D341Med (cell line): Measurements from ENCODE around the gene UBE2F.
A peak's percentile ranks its signal among the peaks of the same experiment; 100 is the strongest.
"Not testable (repeated sequence)": the region's sequence is repeated elsewhere in the genome, so short reads cannot be mapped to it uniquely, and the experiment has no call there.

Source experiments
- DNase-seq: peaks from one replicate; pipeline ENCODE4 v3.0.0; 2012; ENCODE audit warnings: low spot score

Gene UBE2F

DNA sequence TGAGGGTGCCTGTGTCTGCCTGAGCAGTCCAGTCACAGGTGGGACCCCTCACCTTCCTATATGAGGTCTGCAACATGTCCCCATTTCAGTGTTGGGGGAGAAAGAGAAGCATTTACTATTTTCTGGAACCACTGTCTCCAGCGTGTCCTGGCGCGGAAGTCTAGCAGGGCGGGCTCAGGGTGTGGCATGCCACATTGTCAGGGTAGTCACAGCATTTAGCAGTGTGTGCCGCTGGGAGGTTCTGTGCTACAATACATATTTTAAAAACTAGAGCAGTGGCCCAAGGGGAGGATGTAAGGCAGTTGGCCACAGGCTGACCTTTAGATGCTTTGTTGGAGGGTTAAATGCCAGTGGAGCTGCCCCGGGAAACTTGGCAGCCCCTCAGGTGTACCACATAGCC is 12.5 kb downstream of the UBE2F start:
- no peak for DNase-seq

DNA sequence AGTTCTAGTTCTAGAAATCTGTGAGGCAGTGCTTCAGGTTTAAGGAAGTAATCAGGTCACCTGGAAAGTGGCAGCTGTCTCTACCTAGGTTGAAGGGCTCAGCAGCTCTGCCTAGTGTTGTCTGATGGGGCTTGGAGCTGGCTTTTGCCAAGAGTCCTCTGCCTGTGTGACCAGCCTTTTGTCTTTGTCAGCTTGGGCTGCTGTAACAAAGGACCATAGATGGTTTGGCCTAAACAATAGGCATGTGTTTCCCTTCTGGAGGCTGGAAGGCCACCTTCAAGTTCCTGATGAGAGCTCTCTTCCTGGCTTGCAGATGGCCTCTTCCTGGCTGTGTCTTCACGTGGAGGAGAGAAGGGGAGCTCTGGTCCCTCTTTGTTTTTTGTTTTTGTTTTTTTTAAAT is 13.3 kb downstream of the UBE2F start:
- DNase-seq, result no peak

DNA sequence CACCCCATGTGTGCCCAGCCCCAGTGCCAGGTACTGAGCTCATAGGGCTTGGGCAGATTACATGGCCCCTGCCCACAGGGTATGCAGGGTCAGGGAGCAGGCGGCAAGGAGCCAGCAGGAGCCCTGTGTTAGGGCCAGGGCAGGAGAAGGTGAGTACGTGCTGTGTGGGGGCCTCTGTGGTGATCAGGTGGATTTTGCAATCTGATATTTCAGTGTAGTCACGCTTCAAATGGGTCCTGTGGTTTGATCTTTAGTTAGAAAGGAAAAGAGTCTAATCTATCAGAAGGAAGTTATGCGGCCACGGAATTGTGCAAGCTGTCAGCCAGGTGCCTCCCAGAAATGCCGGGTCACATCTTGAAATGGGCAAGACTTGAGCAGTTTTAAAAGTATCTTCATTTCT is 13.9 kb downstream of the UBE2F start:
- no peak for DNase-seq

DNA sequence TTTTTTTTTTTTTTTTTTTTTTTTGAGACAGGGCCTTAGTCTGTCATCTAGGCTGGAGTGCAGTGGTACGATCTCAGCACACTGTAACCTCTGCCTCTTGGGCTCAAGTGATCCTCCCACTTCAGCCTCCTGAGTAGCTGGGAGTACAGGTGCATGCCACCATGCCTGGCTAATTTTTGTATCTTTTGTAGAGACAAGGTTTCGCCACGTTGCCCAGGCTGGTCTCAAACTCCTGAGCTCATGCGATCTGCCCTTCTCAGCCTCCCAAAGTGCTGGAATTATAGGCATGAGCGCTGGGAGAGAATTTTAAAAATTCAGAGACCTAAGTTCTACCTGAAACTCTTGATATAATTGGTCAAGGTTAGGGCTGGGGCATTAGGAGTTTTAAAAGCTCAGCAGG is 14.8 kb downstream of the UBE2F start:
- not testable (repeated sequence) for DNase-seq

DNA sequence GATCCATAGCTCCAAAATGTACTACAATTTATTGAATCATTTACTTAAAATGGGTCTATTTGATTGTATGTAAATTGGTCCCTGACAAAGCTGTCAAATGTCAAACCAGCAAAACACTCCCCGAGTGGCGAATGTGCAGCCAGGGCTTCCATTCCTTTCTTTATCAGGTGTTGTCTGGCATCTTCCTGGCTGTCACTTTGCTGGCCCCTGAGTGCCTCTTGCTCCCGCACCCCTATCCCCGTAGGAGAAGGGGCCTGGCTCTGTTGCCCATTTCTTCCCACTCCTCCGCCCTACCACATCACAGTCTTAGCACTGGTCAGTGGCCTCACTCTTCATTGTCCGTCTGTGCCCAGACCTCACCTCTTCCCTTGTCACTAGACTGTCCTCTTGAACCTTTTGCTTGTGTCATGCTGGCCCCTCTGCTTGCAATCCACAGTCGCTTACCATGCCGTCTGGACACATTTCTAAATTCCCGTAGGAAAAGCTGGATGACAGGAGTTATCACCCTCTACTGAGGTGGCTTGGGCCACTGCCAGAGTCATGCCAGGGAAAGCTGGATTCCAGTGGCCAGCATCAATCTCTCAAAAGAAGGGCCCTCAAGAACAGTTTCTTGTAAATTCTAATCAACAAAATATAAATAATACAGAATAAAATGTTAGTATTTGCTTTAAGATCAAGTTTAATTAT is 15.4 kb downstream of the UBE2F start:
- DNase-seq, result no peak

DNA sequence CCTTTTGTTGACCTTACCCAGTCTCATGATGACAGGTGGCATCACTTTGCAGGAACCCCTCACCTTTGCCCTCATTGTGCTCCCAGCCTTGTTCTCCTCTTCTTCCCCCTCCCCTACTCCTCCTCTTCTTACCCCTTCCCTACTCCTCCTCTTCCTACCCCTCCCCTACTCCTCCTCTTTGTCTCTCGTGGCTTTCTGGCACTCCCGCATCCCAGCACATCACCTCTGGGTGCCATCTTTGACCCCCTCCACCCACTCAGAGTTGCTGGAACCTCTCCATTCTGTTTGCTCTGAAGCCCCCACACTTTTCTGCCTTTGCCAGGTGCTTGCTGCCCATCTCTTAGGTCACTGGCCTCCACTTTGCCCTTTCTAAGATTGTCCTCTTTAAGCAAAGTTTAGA is 17.1 kb downstream of the UBE2F start:
- DNase-seq, result no peak

DNA sequence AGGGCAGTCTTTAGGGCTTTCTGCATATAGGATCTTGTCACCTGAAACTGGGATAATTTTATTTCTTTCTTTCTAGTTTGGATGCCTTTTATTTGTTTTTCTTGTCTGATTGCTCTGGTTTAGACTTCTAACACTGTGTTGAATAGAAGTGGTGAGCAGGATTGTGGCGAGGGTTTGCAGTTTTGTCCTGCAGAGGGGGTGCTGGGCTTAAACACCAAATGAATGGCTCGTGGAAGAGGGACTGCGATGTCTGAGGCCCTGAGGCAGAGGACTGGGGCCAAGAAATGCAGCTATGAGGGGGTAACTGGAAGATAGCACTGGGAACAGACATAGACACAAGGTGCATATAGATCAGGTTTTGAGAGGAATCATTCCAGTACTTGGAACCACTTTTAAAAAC is 20.5 kb downstream of the UBE2F start:
- no peak for DNase-seq

DNA sequence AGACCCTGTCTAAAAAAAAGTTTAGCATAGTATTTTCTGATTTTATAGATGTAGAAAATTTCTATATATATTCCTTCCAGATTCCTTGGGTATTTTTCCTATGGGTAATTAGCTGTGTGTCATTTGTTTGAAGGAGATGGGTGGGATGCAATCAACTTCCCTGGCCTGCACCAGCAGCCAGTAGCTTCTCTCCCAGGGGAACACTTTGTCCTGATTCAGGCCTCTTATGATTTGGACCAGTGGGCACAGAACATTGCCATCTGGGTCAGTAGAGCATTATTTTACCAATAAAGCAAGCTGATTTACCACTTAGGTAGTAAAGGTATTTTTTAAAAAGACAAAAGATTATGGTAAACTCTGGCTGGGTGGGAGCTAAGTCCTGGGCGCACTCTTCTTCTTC is 26.9 kb downstream of the UBE2F start:
- no peak for DNase-seq

DNA sequence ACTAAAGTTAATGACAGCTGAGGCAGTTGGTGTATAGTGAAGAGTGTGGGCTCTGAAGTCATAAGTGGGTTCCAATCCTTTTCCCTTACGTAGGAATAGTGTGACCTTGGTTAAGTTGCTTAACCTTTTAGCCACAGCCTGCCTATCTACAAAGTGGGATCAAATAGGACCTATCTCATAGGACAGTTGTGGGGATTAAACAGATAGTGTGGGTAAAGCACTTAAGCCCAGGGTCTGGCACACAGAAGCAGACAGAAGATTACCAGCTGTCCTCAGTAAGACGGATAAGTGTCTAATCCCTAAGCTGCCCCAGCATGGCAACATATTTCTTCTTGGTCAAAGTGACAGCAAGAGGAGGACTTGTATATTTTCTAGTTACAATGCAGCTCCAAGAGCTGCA is 28.2 kb downstream of the UBE2F start:
- peak; percentile 77 for DNase-seq

DNA sequence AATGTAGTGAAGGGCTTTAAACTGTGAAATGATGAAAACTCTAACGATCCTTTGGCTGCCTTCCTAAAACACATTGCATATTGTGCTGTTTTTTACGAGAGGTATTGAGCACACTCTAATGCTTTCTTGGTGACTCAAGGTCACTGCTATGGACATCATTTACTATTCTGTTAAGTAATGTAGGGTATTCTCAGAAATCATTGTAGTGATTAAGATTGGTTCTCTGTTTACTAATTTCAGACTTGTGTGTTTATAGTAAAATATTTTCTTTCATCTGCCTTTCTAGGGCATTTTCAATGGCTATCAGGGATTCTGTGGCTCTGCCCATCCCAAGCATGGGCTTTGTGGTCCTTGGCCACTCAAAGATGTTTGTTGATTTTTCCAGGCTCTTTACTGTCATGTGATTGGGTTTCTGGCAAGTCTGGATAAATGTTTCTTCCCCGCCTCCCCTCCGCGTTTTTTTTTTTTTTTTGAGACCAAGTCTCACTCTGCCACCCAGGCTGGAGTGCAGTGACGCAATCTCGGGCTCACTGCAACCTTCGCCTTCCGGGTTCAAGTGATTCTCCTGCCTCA is 29.3 kb downstream of the UBE2F start:
- no peak for DNase-seq

DNA sequence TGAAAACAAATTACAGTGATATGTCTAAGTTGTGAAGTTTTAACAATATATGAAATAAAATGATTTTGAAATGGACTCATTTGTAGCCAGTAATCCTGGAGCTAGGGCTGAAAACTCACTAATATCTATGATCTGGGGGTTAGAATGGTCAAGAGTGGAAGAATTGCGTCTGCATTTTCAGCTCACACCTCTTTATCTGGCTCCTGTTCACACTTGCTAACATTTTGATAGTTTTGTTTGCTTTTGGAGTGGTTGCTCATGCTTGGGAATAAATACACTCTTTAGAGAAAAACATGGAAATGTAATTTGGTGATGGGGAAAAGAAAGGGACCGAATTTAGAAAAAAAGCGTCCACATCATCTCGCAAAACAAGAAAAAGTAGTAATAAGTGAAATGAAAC is 30.7 kb downstream of the UBE2F start:
- no peak for DNase-seq

DNA sequence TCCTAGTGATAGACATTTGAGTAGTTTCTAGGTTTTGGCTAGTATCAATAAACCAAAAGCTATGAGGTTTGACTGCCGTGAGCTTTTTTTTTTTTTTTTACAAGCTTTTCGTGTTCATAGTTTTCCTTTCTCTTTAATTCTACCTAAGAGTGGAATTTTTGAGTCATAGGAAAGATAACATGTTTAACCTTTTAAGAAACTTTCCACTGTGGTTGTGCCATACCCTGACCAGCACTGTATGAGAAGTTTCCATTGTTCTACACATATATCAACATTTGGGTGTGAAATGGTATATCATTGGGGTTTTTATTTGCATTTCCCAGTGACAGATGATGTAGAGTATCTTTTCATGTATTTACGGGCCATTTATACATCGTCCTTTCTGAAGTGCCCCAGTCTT is 31.7 kb downstream of the UBE2F start:
- no peak for DNase-seq

DNA sequence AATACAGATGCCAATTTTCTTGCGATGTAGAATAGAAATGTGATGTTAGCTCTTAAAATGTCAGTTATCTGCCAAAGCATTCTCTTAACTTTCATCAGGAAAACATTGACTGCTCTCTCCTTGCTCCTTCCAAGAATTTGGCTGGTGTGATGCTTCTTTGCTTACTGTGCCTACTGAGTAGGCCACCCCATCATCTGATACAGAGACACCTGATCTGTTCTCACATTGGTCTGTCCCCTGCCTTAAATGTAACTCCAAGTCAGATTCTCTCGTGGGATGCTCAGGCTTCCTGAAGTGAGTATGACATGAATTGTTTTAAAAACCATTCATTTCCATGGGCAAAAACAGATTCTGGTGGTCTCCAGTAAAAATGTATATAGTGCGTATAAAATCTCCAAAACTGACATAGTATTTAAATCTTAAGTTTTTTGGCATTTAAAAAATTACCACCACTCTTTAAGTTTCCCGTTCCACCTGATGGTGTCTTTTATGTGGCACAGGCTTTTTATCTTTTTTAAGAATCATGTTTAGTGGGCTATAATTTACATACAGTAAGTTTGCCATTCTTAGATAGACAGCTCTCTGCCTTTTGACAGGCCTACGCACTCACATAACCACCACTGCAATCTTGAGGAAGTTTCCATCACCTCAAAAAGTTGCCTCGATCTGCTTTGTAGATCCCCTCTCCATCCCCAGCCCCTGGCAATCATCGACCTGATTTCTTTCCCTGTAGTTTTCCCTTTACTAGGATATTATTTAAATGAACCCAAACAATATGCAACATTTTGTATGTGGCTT is 36.6 kb downstream of the UBE2F start:
- no peak for DNase-seq

DNA sequence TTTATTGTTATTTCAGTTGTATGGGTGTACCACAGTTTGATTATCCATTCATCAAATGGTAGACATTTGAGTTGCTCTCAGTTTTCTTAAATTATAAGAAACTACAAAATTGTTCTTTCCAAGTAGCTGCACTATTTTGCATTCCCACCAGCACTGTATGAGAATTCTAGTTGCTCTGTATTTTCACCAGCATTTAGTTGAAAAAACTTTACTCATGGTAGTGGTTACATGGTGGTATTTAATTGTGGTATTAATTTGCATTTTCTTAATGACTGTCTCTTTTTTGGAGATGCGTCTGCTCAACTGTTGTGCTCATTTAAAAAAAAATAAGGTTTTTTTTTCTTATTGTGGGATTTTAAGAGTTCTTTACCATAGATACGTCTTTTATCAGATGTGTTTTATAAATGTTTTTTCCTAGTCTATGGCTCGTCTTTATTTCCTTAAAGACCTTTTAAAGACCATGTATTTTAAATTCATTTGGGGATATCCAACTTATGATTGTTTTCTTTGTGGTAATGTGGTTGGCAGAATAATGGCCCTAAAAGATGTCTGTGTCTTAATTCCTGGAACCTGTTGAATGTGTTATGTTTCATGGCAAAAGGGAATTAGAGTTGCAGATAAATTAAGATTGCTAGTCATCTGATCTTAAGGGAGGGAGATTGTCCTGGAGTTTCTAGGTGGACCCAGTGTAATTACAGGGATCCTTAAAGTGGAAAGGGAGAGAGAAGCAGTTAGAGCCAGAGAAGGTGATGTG is 37.4 kb downstream of the UBE2F start:
- no peak for DNase-seq

DNA sequence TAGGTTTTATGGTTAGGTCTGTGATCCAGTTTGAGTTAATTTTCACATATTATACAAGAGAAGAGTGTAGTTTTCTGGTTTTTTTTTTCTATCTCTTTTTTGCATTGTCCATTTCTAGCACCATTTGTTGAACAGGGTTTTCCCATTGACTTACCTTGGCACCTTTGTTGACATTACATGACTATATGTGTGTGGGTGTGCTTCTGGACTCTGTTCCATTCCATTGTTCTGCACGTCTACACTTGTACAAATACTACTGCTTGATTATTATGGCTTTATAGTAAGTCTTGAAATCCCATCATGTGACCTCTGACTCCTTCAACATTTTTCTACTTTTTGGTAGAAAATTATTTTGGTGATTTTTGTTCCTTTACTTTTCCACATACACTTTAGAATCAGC is 38.7 kb downstream of the UBE2F start:
- DNase-seq, result no peak

DNA sequence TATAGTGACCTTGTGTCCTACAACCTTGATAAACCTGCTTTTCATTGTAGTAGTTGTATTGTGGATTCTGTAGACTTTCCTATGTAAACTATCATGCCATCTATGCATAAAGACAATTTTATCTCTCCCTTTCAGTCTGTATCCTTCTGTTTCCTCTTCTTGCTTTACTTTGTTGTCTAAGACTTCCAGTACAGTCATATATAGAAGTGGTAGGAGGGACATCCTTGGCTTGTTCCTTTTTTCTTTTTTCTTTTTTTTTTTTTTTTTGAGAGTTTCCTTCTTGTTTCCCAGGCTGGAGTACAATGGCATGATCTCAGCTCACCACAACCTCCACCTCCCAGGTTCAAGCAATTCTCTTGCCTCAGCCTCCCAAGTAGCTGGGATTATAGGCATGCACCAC is 39.7 kb downstream of the UBE2F start:
- no peak for DNase-seq

DNA sequence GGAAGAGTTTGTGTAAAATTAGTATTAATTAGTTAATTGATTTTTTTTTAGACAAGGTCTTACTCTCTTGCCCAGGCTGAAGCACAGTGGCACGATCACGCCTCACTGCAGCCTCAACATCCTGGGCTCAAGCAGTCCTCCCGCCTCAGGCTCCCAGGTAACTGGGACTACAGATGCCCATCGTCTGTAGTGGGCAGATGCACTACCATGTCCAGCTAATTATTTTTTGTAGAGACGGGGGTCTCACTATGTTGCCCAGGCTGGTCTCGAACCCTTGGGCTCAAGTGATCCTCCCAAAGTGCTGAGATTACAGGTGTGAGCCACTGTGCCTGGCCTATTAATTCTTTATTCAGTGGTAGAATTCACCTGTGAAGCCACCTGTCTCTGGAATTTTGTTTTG is 41.1 kb downstream of the UBE2F start:
- no peak for DNase-seq

DNA sequence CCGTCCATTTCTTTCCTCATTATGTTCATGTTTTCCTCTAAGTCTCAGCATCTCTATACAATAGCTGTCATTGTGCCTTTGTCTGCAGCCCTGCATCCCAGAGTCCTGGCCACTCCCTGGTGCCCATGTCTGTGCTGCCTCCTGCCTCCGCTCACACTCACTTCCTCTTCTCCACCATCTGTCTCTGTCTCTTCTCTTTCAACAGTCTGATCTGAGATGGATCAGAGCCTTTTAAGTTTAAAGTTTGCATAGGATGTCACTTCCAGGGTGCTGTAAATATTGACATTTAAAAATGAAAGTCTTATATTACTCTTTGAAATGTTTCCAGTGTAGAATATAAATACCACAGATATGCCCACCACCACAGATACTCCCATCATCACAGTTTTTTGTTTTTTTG is 42.7 kb downstream of the UBE2F start:
- no peak for DNase-seq

DNA sequence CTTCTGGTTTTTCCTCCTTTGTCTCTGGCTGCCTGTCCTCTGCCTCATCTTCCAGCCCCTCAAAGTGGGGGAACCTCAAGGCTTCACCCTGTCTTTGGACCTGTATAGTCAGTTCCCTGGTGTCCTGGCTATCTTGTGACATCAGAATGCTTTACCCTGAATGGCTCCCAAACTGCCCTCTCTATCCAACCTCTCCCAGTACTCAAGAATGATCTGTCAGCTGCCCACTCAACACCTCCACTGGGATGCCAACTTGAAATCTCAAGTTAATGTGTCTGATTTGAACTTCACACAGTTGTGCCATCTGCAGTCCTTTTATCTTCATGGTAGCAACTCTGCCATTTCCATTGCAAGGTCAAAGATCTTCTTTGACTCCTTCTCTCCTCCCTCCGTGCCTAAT is 43.8 kb downstream of the UBE2F start:
- DNase-seq, result no peak

DNA sequence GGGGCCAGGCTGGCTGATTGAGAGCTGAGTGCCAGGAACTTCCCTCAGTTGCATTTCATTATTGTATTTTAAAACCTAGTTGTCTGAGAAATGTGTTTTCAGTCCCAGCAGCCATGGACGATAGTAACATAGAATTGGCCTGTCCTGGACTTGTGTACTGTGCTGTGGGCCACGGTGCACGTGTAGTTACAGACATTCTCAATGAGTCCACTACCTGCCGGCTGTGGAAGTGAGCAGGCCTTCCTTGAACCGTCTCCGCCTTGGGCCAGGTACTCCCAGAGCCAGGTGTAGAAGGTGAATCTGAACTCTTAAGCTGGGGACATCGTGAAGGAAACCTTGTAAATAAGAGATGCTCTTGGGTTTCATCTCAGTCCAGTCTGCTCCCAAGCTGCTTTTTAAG is 47.0 kb downstream of the UBE2F start:
- no peak for DNase-seq

DNA sequence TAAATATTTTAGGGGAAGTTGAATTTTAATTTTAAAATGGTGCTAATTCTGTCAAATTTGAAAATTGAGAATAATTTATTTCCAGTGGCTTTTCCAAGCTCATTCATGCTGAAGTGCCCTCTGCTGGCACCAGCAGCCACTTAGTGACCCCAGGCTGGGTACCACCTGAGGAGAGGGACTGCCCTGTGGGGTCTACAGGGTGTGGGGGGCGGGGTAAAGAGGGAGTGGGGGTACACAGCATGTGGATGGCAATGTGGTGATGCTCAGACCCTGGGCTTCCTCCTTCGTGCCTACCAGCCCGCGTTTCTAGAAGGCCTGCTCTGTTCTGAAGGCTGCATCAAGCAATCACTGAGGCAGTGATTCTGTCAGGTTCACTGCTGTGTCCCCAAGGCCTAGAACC is 48.9 kb downstream of the UBE2F start:
- peak; percentile 52 for DNase-seq

DNA sequence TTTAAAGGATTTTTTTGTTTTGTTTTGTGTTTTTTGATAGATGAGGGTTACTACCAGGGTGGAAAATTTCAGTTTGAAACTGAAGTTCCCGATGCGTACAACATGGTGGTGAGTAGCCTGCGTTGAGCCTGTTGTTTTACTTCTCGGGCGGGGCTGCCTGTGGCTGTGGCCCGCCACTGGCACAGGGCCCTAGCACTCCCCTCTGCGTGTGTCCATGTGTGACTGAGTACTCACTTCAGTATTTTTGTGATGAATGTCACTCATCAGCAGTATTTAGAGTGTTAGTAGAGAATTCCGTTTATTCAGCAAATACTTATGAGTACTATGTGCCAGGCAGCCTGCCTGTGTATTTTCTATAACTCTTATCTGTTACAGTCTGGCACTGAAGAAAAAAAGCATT is 49.7 kb downstream of the UBE2F start:
- no peak for DNase-seq

DNA sequence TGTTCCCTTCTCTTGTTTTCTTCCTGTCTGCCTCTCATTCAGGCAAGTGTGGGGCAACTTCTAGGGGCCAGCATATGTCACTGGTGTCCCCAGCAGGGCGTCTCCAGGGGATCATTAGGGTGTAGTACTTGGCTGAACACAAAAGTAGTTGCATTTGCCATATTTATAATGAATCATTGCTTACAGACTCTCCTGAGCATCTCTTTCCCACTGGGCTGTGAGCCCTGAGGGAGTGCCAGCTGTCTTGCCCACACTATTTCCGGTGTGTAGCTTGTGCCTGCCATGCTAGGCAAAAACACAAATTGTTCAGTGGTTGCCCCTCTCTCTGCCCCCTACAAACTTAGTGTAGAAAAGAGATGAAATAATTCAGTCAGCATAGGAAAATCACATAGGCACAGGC is 53.1 kb downstream of the UBE2F start:
- no peak for DNase-seq
